Measurements from ENCODE around the gene CHKB.

GRCh38 chr22:50625131-50625567, 42.5 kb upstream of the CHKB start:
- TF ChIP-seq SP1 (IDR thresholded peaks at IDR 0.05) = no peak
- TF ChIP-seq TARDBP (IDR thresholded peaks at IDR 0.05) = no peak
- TF ChIP-seq PKNOX1 (IDR thresholded peaks at IDR 0.05) = no peak
- no peak for TF ChIP-seq BHLHE40 (IDR thresholded peaks at IDR 0.05; ENCODE audit: borderline replicate concordance)
- TF ChIP-seq NFRKB (IDR thresholded peaks at IDR 0.05) = no peak
- TF ChIP-seq SUZ12 (IDR thresholded peaks at IDR 0.05) = no peak
- no peak for TF ChIP-seq FOXM1 (IDR thresholded peaks at IDR 0.05; ENCODE audit: borderline replicate concordance)
- TF ChIP-seq HDGF (IDR thresholded peaks at IDR 0.05; ENCODE audit: borderline replicate concordance) = no peak
- TF ChIP-seq ARNT (IDR thresholded peaks at IDR 0.05) = no peak
- no peak for TF ChIP-seq FOXA1 (IDR thresholded peaks at IDR 0.05)
- no peak for TF ChIP-seq ZNF384 (IDR thresholded peaks at IDR 0.05)

All from HEK293T (cell line).